HL-60/S4 treated with retinoic acid at 250 ng/mL for 4 days and 3 days (cell line): Measurements from ENCODE around the gene WEE1.

ENCODE experiments used
- in situ Hi-C: fragments of 300-500 bp; cut with MboI; formaldehyde crosslinking; loops from 2 replicates; pipeline ENCODE4 v1.7.0; 2022; ENCODE audit warnings: low sequenced_read_pairs

The WEE1 gene

GRCh38 chr11:9565822-9566560 is 7.5 kb upstream of the WEE1 start:
- in situ Hi-C loops, result no loop called here

GRCh38 chr11:9566561-9567063 is 6.9 kb upstream of the WEE1 start:
- in situ Hi-C loops, result no loop called here

- in situ Hi-C loops, result no loop called here
Observed at GRCh38 chr11:9567401-9567800, 6.1 kb upstream of the WEE1 start.

- in situ Hi-C loops, result no loop called here
Observed at GRCh38 chr11:9568161-9568853, 5.2 kb upstream of the WEE1 start.

- in situ Hi-C loops, result no loop called here
Observed at GRCh38 chr11:9568854-9569587, 4.4 kb upstream of the WEE1 start.

GRCh38 chr11:9569588-9570164 is 3.8 kb upstream of the WEE1 start:
- in situ Hi-C loops, result no loop called here

- in situ Hi-C loops, result no loop called here
Observed at GRCh38 chr11:9570313-9571025, 3.0 kb upstream of the WEE1 start.

GRCh38 chr11:9571071-9571762 is 2.3 kb upstream of the WEE1 start:
- in situ Hi-C loops, result no loop called here

- in situ Hi-C loops, result no loop called here
Observed at GRCh38 chr11:9571763-9572115, 1.7 kb upstream of the WEE1 start.

- in situ Hi-C loops, result no loop called here
Observed at GRCh38 chr11:9573775-9574621, 528 bp downstream of the WEE1 start.

- in situ Hi-C loops, result no loop called here
Observed at GRCh38 chr11:9574622-9575259, 1.3 kb downstream of the WEE1 start.

GRCh38 chr11:9575260-9576240 is 2.1 kb downstream of the WEE1 start:
- in situ Hi-C loops, result no loop called here

GRCh38 chr11:9576701-9577381 is 3.4 kb downstream of the WEE1 start:
- in situ Hi-C loops, result no loop called here

GRCh38 chr11:9577556-9577955 is 4.1 kb downstream of the WEE1 start:
- in situ Hi-C loops, result no loop called here

- in situ Hi-C loops, result no loop called here
Observed at GRCh38 chr11:9580894-9581293, 7.4 kb downstream of the WEE1 start.

- in situ Hi-C loops, result no loop called here
Observed at GRCh38 chr11:9581556-9582161, 8.2 kb downstream of the WEE1 start.

- in situ Hi-C loops, result no loop called here
Observed at GRCh38 chr11:9590717-9591116, 17.2 kb downstream of the WEE1 start.
